Coronary artery (tissue), 2 donors: ENCODE results near the gene NRAP.

Experiments
- DNase-seq: peaks from one replicate; pipeline ENCODE4 v3.0.0-alpha.2; 2017; ENCODE audit warnings: low spot score
- H3K27ac ChIP-seq, 2 donors: fragments of 200-600 bp; sonication (generic); one replicate each; pipeline ENCODE4 v1.5.1; 2016 to 2019
- H3K4me3 ChIP-seq: fragments of 200-600 bp; sonication (generic); 2 replicates; pipeline ENCODE4 v1.5.1; 2016; ENCODE audit warnings: mild to moderate bottlenecking, moderate library complexity
- CTCF ChIP-seq: fragments of 200-600 bp; sonication (generic); IDR thresholded peaks from one replicate; pipeline ENCODE4 v1.5.1; 2019; ENCODE audit warnings: antibody characterized with exemption

The NRAP gene

GRCh38 chr10:113590581-113590980 lies 73.3 kb downstream of the NRAP start:
- H3K27ac ChIP-seq = no peak overlapping the region
- no peak for TF ChIP-seq CTCF

GRCh38 chr10:113589201-113589770 lies 74.6 kb downstream of the NRAP start:
- DNase-seq = no peak
- H3K27ac ChIP-seq = no peak overlapping the region
- no peak for TF ChIP-seq CTCF
- H3K4me3 ChIP-seq = no peak overlapping the region

More at GRCh38 chr10:113590581-113590980, 73.3 kb downstream of the NRAP start:
- no peak for DNase-seq
- H3K4me3 ChIP-seq = no peak overlapping the region

- no peak overlapping the region for H3K27ac ChIP-seq
- TF ChIP-seq CTCF = no peak
- DNase-seq = no peak
- no peak overlapping the region for H3K4me3 ChIP-seq
These were observed 77.9 kb downstream of the NRAP start for GRCh38 chr10:113585949-113586348.

- DNase-seq = no peak
- Histone ChIP-seq H3K4me3 (no peak overlapping the region), H3K27ac (no peak overlapping the region)
- no peak for TF ChIP-seq CTCF
These were observed 80.3 kb downstream of the NRAP start for GRCh38 chr10:113583571-113583970.

- Histone ChIP-seq H3K4me3 (no peak overlapping the region), H3K27ac (no peak overlapping the region)
- no peak for TF ChIP-seq CTCF
- no peak for DNase-seq
These were observed 82.7 kb downstream of the NRAP start for GRCh38 chr10:113581092-113581491.

- TF ChIP-seq CTCF = no peak
- Histone ChIP-seq H3K4me3 (no peak overlapping the region), H3K27ac (no peak overlapping the region)
- DNase-seq = no peak
These were observed 85.1 kb downstream of the NRAP start for GRCh38 chr10:113578773-113579172.

- H3K27ac ChIP-seq = no peak overlapping the region
- no peak for TF ChIP-seq CTCF
These were observed 87.0 kb downstream of the NRAP start for GRCh38 chr10:113576852-113577251.

More at GRCh38 chr10:113576852-113577251, 87.0 kb downstream of the NRAP start:
- H3K4me3 ChIP-seq = no peak overlapping the region
- DNase-seq = no peak
